H1 (cell line): ENCODE data around the gene C1orf50. TPM values are rescaled to one million over a fixed set of nuclear protein-coding genes. Genes with fewer than 3 reads are reported as not detected.

Source experiments
- JUN ChIP-seq: IDR thresholded peaks from 2 replicates; pipeline ENCODE4 v1.6.1; 2011; ENCODE audit warnings: low read depth, mild to moderate bottlenecking, improper control_type of control experiment, low read length
- polyA plus RNA-seq, 7 experiments: library from polyadenylated mRNA; depleted of rRNA in 3 of 7; stranded (reverse) in 5 of 7; unstranded in 2 of 7; fragments of >200 nt in 5 of 7; fragments of 200-250 nt in 2 of 7; gene quantifications; 1 replicate in 5 of 7; 2 replicates in 1 of 7; 4 replicates in 1 of 7; pipeline versions ENCODE4 v1.2.1 to v1.2.3, GENCODE V29; 2011 to 2013; ENCODE audit warnings: missing spikeins in 2 of 7, mixed read lengths in 2 of 7
- total RNA-seq: library from RNA; stranded (reverse); fragmentation: NEBNext Ultra II Directional; extraction: Animal tissue kit (Norgen Biotek cat#: 25700); gene quantifications from 2 replicates; pipeline ENCODE4 v1.2.1, GENCODE V29; 2021

C1orf50 gene
- total and polyA plus RNA-seq, 2 of the 8 experiments (the other 6 are each of a cell fraction or from before 2014, with no cell fraction given): 3.2 to 7.1 TPM

- no peak for TF ChIP-seq JUN
Measured at GRCh38 chr1:42730988-42731387, 36.1 kb upstream of the C1orf50 start (continued).
